Thoracic aorta (tissue), 2 donors: ENCODE data around the gene TBPL2. TPM values are rescaled to one million over a fixed set of nuclear protein-coding genes. Genes with fewer than 3 reads are reported as not detected.

Experiments used
- ATAC-seq: fragments of 150-250 bp; one replicate; pipeline ENCODE4 v1.8.0; 2017; ENCODE audit warnings: low read depth; ENCODE audit not compliant: insufficient number of reproducible peaks, low FRiP score
- DNase-seq: peaks from one replicate; pipeline ENCODE4 v3.0.0-alpha.2; 2020; ENCODE audit warnings: low spot score
- H3K27ac ChIP-seq, 2 donors: fragments of 200-600 bp; sonication (generic); 1 replicate in 1 of 2; 2 replicates in 1 of 2; pipeline ENCODE4 v1.5.1; 2016; ENCODE audit warnings: mild to moderate bottlenecking in 2 of 2, moderate library complexity in 2 of 2
- H3K27me3 ChIP-seq: fragments of 200-600 bp; sonication (generic); replicated peaks from 2 replicates; pipeline ENCODE4 v1.6.0; 2016; ENCODE audit warnings: mild to moderate bottlenecking; ENCODE audit not compliant: insufficient read depth
- H3K36me3 ChIP-seq: fragments of 200-600 bp; sonication (generic); one replicate; pipeline ENCODE4 v1.5.1; 2016
- H3K4me1 ChIP-seq, 2 donors: fragments of 200-600 bp; sonication (generic); 1 replicate in 1 of 2; 2 replicates in 1 of 2; pipeline versions ENCODE4 v1.5.1 to v1.6.0; 2016; ENCODE audit warnings: low read depth in 2 of 2, mild to moderate bottlenecking in 1 of 2; ENCODE audit not compliant: control insufficient read depth in 1 of 2
- H3K4me3 ChIP-seq: fragments of 200-600 bp; sonication (generic); 2 replicates; pipeline ENCODE4 v1.5.1; 2016; ENCODE audit warnings: mild to moderate bottlenecking
- H3K9me3 ChIP-seq: fragments of 200-600 bp; sonication (generic); 2 replicates; pipeline ENCODE4 v1.5.1; 2016
- CTCF ChIP-seq: fragments of 200-600 bp; sonication (generic); IDR thresholded peaks from one replicate; pipeline ENCODE4 v1.5.1; 2019; ENCODE audit warnings: antibody characterized with exemption
- total RNA-seq, 2 donors: library from RNA; depleted of rRNA; stranded (reverse); fragments of >200 nt; gene quantifications; one replicate each; pipeline versions ENCODE4 v1.1.0 to v1.2.3, GENCODE V29; 2016

The TBPL2 gene
- total RNA-seq, 2 donors from 2014 or later: not detected

DNA sequence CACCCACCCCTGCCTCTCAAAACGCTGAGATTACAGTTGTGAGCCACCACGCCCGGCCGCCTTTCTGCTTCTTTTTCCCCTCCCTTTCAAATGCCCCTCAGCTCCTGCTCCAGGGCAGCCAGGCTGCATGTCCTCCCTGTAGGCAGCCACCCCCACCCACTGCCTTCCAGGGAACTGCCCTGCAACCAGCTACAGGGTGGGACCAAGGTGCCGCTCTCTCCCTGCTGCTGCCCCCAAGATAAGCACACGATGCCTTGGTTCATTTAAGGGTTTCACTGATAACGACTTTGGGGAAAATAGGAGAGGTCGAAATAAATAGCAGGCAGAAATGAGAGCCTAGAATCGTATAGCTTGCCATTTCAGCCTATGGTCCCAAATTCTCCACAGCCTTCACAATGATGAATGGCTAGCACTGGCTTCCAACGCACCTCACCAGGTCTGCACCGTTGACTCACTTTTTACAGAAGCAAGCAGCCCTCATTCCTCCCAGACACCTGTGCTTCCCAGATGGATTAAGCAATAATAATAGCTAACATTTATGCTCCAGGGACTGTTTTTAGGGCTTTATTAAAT is 69.4 kb downstream of the TBPL2 start:
- Histone ChIP-seq H3K4me1 (no peaks in the 10 kb centered on the region), H3K9me3 (no peaks in the 10 kb centered on the region), H3K36me3 (peaks cover 23% of the 10 kb centered on the region), H3K4me3 (no peak overlapping the region), H3K27ac (no peak overlapping the region), H3K27me3 (no peaks in the 10 kb centered on the region)
- ATAC-seq: no peak
- no peak for TF ChIP-seq CTCF
- no peak for DNase-seq

- Histone ChIP-seq H3K27me3 (no peaks in the 10 kb centered on the region), H3K4me1 (no peaks in the 10 kb centered on the region), H3K36me3 (peaks cover 25% of the 10 kb centered on the region), H3K4me3 (no peak overlapping the region), H3K9me3 (no peaks in the 10 kb centered on the region), H3K27ac (no peak overlapping the region)
- no peak for ATAC-seq
- DNase-seq: no peak
- no peak for TF ChIP-seq CTCF
Observed at GRCh38 chr14:55366271-55366670, 74.1 kb downstream of the TBPL2 start.

Other genes with a start within 250 kb of the TBPL2 start
- gene DLGAP5, start 249.0 kb downstream of the TBPL2 start, total RNA-seq: under 1 TPM in 1 of 2 donors, not detected in 1; 0.14 TPM
- 10 to 100 TPM; 16.0 to 21.6 TPM for gene FBXO34, start 169.2 kb downstream of the TBPL2 start, total RNA-seq
- 10 to 100 TPM; 19.5 to 26.0 TPM for gene ATG14, start 28.8 kb downstream of the TBPL2 start, total RNA-seq
- 100 to 1,000 TPM; 122 to 173 TPM for gene KTN1, start 139.6 kb upstream of the TBPL2 start, total RNA-seq